GM19239 (cell line): ENCODE measurements around the gene POLK.
"Not testable (repeated sequence)": the region's sequence is repeated elsewhere in the genome, so short reads cannot be mapped to it uniquely, and the experiment has no call there.

Experiments used
- DNase-seq: peaks from one replicate; pipeline ENCODE4 v3.0.0; 2011; ENCODE audit warnings: low spot score; ENCODE audit not compliant: insufficient read length
- FAIRE-seq: peaks from 2 replicates; lab custom pipeline; 2011; peaks lifted over from hg19 to GRCh38; lab: Jason Lieb, UNC

The POLK gene

GRCh38 chr5:75603371-75603770 lies 91.7 kb downstream of the POLK start:
- FAIRE-seq (no peak), DNase-seq (no peak)

- no peak for DNase-seq
- FAIRE-seq, result no peak
Measured at GRCh38 chr5:75603821-75604220, 92.1 kb downstream of the POLK start.

- DNase-seq, FAIRE-seq: not testable (repeated sequence)
Measured at GRCh38 chr5:75607341-75607740, 95.7 kb downstream of the POLK start.

GRCh38 chr5:75608870-75609269 lies 97.2 kb downstream of the POLK start:
- no peak for FAIRE-seq
- no peak for DNase-seq

GRCh38 chr5:75610201-75610600 lies 98.5 kb downstream of the POLK start:
- peak; percentile 60 for FAIRE-seq
- no peak for DNase-seq

- not testable (repeated sequence) for FAIRE-seq, DNase-seq
Measured at GRCh38 chr5:75610859-75611310, 99.2 kb downstream of the POLK start.

- FAIRE-seq (no peak), DNase-seq (peak; percentile 17)
Measured at GRCh38 chr5:75611311-75612225, 99.9 kb downstream of the POLK start, which contains the start of gene ANKDD1B. Gene ANKDD1B (plus strand): TSS chr5:75611453. CDS start chr5:75611635, 182 bp downstream.

GRCh38 chr5:75612226-75612569 lies 100.5 kb downstream of the POLK start:
- DNase-seq (no peak), FAIRE-seq (no peak)

- DNase-seq, result no peak
- no peak for FAIRE-seq
Measured at GRCh38 chr5:75612901-75613300, 101.2 kb downstream of the POLK start.

GRCh38 chr5:75614176-75614575 lies 102.5 kb downstream of the POLK start:
- FAIRE-seq (no peak), DNase-seq (no peak)

GRCh38 chr5:75616371-75616881 lies 104.7 kb downstream of the POLK start:
- no peak for DNase-seq
- no peak for FAIRE-seq

- FAIRE-seq (no peak), DNase-seq (no peak)
Measured at GRCh38 chr5:75616971-75617621, 105.4 kb downstream of the POLK start.

- no peak for FAIRE-seq
- DNase-seq, result no peak
Measured at GRCh38 chr5:75617736-75618352, 106.2 kb downstream of the POLK start.

GRCh38 chr5:75620184-75620959 lies 108.7 kb downstream of the POLK start:
- DNase-seq (no peak), FAIRE-seq (no peak)

- FAIRE-seq (no peak), DNase-seq (no peak)
Measured at GRCh38 chr5:75622564-75622963, 110.9 kb downstream of the POLK start.

- FAIRE-seq (no peak), DNase-seq (no peak)
Measured at GRCh38 chr5:75623846-75624245, 112.2 kb downstream of the POLK start.

GRCh38 chr5:75626959-75627358 lies 115.3 kb downstream of the POLK start:
- no peak for DNase-seq
- FAIRE-seq, result no peak

GRCh38 chr5:75627801-75628200 lies 116.1 kb downstream of the POLK start:
- DNase-seq (no peak), FAIRE-seq (no peak)

- FAIRE-seq (no peak), DNase-seq (no peak)
Measured at GRCh38 chr5:75630875-75631274, 119.2 kb downstream of the POLK start.

GRCh38 chr5:75632321-75632720 lies 120.6 kb downstream of the POLK start:
- FAIRE-seq (no peak), DNase-seq (no peak)
